HepG2 (cell line): Measurements from ENCODE around the gene SYNPO. TPM values are rescaled to one million over a fixed set of nuclear protein-coding genes. Genes with fewer than 3 reads are reported as not detected.

ENCODE experiments used
- ATAC-seq: fragments of 200-7000 bp; cut with Tn5 transposase; 3 replicates; pipeline ENCODE4 v1.9.1; 2020; ENCODE audit warnings: mild to moderate bottlenecking, moderate library complexity
- BruUV-seq: library from RNA; stranded (reverse); fragments of 400-500 nt; replicated peaks from 2 replicates; lab custom pipeline; 2021; lab: Mats Ljungman, UMichigan
- CTCF ChIA-PET: fragments of 300-600 bp; formaldehyde crosslinking; extraction: SDS; loops from one replicate; lab custom pipeline; 2021; ENCODE audit warnings: low total read pairs, inconsistent platforms, low intra/inter-chr PET ratio; lab: Yijun Ruan, JAX
- POLR2A ChIA-PET: fragments of 350-600 bp; sonication (Branson Sonifier 250); formaldehyde crosslinking; loops from one replicate; lab custom pipeline; 2020; ENCODE audit warnings: antibody characterized with exemption, inconsistent platforms; lab: Yijun Ruan, JAX
- DNase-seq: peaks from one replicate; pipeline ENCODE4 v3.0.0-alpha.2; 2015; ENCODE audit warnings: low spot score
- FAIRE-seq: peaks from 3 replicates; lab custom pipeline; 2011; peaks lifted over from hg19 to GRCh38; lab: Jason Lieb, UNC
- H2AFZ ChIP-seq: one replicate; pipeline ENCODE4 v1.6.1; 2011; ENCODE audit warnings: low read length, inconsistent platforms
- H3K27ac ChIP-seq: fragments of 300-600 bp; 3 replicates; pipeline ENCODE4 v1.8.0; 2011; ENCODE audit warnings: mixed run types, mild to moderate bottlenecking, mixed read lengths, low read length, inconsistent platforms; ENCODE audit not compliant: insufficient read depth; ENCODE audit errors: extremely low read length
- H3K27me3 ChIP-seq, 2 experiments: fragments of 200-600 bp in 1 of 2; 2 replicates in 1 of 2; 3 replicates in 1 of 2; pipeline versions ENCODE4 v1.6.0 to v1.8.0; 2011; ENCODE audit warnings: low read length in 2 of 2, mild to moderate bottlenecking in 2 of 2, moderate library complexity in 2 of 2, inconsistent platforms in 1 of 2; ENCODE audit not compliant: insufficient read depth in 2 of 2, control insufficient read depth in 1 of 2
- H3K36me3 ChIP-seq, 2 experiments: fragments of 200-600 bp in 1 of 2; replicated peaks in 1 of 2; 2 replicates in 1 of 2; 3 replicates in 1 of 2; pipeline versions ENCODE4 v1.5.1 to v1.8.0; 2011; ENCODE audit warnings: low read length in 2 of 2, inconsistent platforms in 1 of 2; ENCODE audit not compliant: insufficient read depth in 2 of 2, control insufficient read depth in 1 of 2
- H3K4me1 ChIP-seq: 2 replicates; pipeline ENCODE4 v1.5.1; 2012; ENCODE audit warnings: low read length, inconsistent platforms; ENCODE audit not compliant: insufficient read depth
- H3K4me2 ChIP-seq: 2 replicates; pipeline ENCODE4 v1.6.0; 2011; ENCODE audit warnings: low read depth, low read length, inconsistent platforms
- H3K4me3 ChIP-seq, 3 experiments: fragments of 200-600 bp in 1 of 3; sonication (generic), shearing (Covaris generic) in 1 of 3; replicated peaks in 1 of 3; 2 replicates each; pipeline ENCODE4 v1.5.1; 2011 to 2016; ENCODE audit warnings: low read length in 3 of 3, inconsistent platforms in 2 of 3, low read depth in 2 of 3, mild to moderate bottlenecking in 2 of 3, control low read depth in 1 of 3, mixed read lengths in 1 of 3; ENCODE audit not compliant: insufficient read depth in 1 of 3
- H3K79me2 ChIP-seq: one replicate; pipeline ENCODE4 v1.6.1; 2011; ENCODE audit warnings: low read length, inconsistent platforms; ENCODE audit not compliant: insufficient read depth
- H3K9ac ChIP-seq: 2 replicates; pipeline ENCODE4 v1.6.0; 2011; ENCODE audit warnings: mild to moderate bottlenecking, low read depth, low read length, inconsistent platforms; ENCODE audit not compliant: insufficient read depth
- H3K9me3 ChIP-seq: 2 replicates; pipeline ENCODE4 v1.5.1; 2012; ENCODE audit warnings: mild to moderate bottlenecking, low read length
- H4K20me1 ChIP-seq: 2 replicates; pipeline ENCODE4 v1.6.0; 2011; ENCODE audit warnings: inconsistent platforms, mild to moderate bottlenecking, low read length, moderate library complexity; ENCODE audit not compliant: insufficient read depth
- ATF1 ChIP-seq: IDR thresholded peaks from 2 replicates; pipeline ENCODE4 v1.6.1; 2016; ENCODE audit warnings: mild to moderate bottlenecking, control low read depth
- BHLHE40 ChIP-seq: IDR thresholded peaks from 2 replicates; pipeline ENCODE4 v1.6.1; 2011; ENCODE audit warnings: low read length, improper control_type of control experiment
- ESRRA ChIP-seq: sonication (generic); formaldehyde crosslinking; IDR thresholded peaks from 2 replicates; pipeline ENCODE4 v1.5.1; 2020; ENCODE audit warnings: mild to moderate bottlenecking, low read depth, missing genetic modification reagents
- IRX3 ChIP-seq: sonication (generic); formaldehyde crosslinking; IDR thresholded peaks from 2 replicates; pipeline ENCODE4 v1.8.1; 2023; ENCODE audit warnings: mild to moderate bottlenecking, low read depth, missing genetic modification reagents, borderline replicate concordance
- MIER2 ChIP-seq: IDR thresholded peaks from 2 replicates; pipeline ENCODE4 v1.6.1; 2016; ENCODE audit warnings: missing biosample characterization, missing genetic modification reagents
- NFE2L2 ChIP-seq: fragments of 150-350 bp; IDR thresholded peaks from 2 replicates; pipeline ENCODE4 v1.6.1; 2014; ENCODE audit warnings: low read length
- WIZ ChIP-seq: sonication (generic); formaldehyde crosslinking; IDR thresholded peaks from 2 replicates; pipeline ENCODE4 v1.5.1; 2020; ENCODE audit warnings: mild to moderate bottlenecking, missing genetic modification reagents
- ZBTB21 ChIP-seq: sonication (generic); formaldehyde crosslinking; IDR thresholded peaks from 2 replicates; pipeline ENCODE4 v1.4.0; 2020; ENCODE audit warnings: missing genetic modification reagents
- ZMYM3 ChIP-seq: sonication (generic); formaldehyde crosslinking; IDR thresholded peaks from 2 replicates; pipeline ENCODE4 v1.5.1; 2020; ENCODE audit warnings: mild to moderate bottlenecking, missing genetic modification reagents
- ZNF160 ChIP-seq: sonication (generic); formaldehyde crosslinking; IDR thresholded peaks from 2 replicates; pipeline ENCODE4 v1.8.0; 2022; ENCODE audit warnings: mild to moderate bottlenecking, inconsistent platforms, missing genetic modification reagents
- ZNF263 ChIP-seq: sonication (generic); formaldehyde crosslinking; IDR thresholded peaks from 2 replicates; pipeline ENCODE4 v1.4.0; 2020; ENCODE audit warnings: missing genetic modification reagents
- ZNF574 ChIP-seq: sonication (generic); formaldehyde crosslinking; IDR thresholded peaks from 2 replicates; pipeline ENCODE4 v1.4.0; 2020; ENCODE audit warnings: missing genetic modification reagents
- WGBS: methylation state at CpG from one replicate; pipeline ENCODE4 v1.1.6; 2017; ENCODE audit warnings: low lambda C conversion rate; 5-methylcytosine and 5-hydroxymethylcytosine counted together
- in situ Hi-C: cut with HindIII; loops from 2 replicates; pipeline ENCODE4 v1.10.0; 2017; ENCODE audit warnings: low pct_unique_long_range_greater_than_20kb; ENCODE audit not compliant: extremely low pct_ligation_motif_present
- intact Hi-C: fragments of 100-400 bp; cut with micrococcal nuclease; formaldehyde crosslinking; loops from one replicate; pipeline ENCODE4 v1.10.0; 2022; ENCODE audit not compliant: unreplicated experiment
- polyA plus RNA-seq, 8 experiments: library from polyadenylated mRNA; depleted of rRNA in 3 of 8; stranded (reverse) in 7 of 8; unstranded in 1 of 8; fragments of >200 nt; fragmentation: Illumina TruSeq in 4 of 8; extraction: Trizol in 4 of 8; gene quantifications; 2 replicates each; pipeline versions ENCODE4 v1.2.1 to v1.2.3, GENCODE V29; 2011 to 2016; ENCODE audit warnings: low read depth in 4 of 8, missing spikeins in 1 of 8, mixed read lengths in 1 of 8; ENCODE audit not compliant: insufficient read depth in 1 of 8
- total RNA-seq, 5 experiments: library from RNA; depleted of rRNA; stranded (reverse); fragments of >200 nt; fragmentation: Illumina TruSeq; extraction: Trizol; gene quantifications; 2 replicates each; pipeline ENCODE4 v1.2.3, GENCODE V29; 2016; ENCODE audit warnings: low read depth in 1 of 5
- TF ChIP-seq, protein P1 (sequence below): sonication (generic); formaldehyde crosslinking; IDR thresholded peaks from 2 replicates; pipeline ENCODE4 v1.8.0; 2022; ENCODE audit warnings: missing genetic modification reagents, mild to moderate bottlenecking, borderline replicate concordance

The SYNPO gene
- total and polyA plus RNA-seq, 2 of the 13 experiments (the other 11 are each of a cell fraction or from before 2014, with no cell fraction given), result 0.09 to 0.30 TPM

GRCh38 chr5:150670275-150670947, 30.0 kb downstream of the SYNPO start (continued):
- TF ChIP-seq MIER2 (CRISPR knock-in tag), result no peak
- no peak for TF ChIP-seq ESRRA (CRISPR knock-in tag)
- TF ChIP-seq ZNF263 (CRISPR knock-in tag), result no peak
- no peak for TF ChIP-seq ZNF160 (CRISPR knock-in tag)
- TF ChIP-seq ZMYM3 (CRISPR knock-in tag), result no peak
- no peak for TF ChIP-seq WIZ (CRISPR knock-in tag)
- TF ChIP-seq BHLHE40, result no peak
- no peak for TF ChIP-seq ZNF574

DNA sequence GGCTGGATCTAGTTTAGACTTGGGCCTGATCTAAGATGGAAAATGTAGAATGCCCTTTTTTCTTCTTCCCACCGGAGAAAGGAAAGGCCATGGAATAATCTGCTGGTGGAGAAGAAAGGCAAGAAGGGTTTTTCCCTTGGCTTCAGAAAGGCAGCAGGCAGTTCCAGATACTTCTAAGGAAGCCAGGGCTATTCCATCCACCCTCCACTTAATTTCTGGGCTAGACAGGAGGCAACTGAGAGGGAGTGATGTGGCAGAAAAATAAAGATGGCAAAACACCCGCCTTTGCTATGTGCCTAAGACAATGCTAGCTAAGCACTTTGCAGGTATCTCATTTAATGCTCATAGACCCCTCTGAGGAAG, 30.5 kb downstream of the SYNPO start:
- WGBS, result 59% methylated on average over 2 of the region's 2 CpGs
- H3K36me3 ChIP-seq, result no peaks in the 10 kb centered on the region
- DNase-seq (no peak), ATAC-seq (no peak), FAIRE-seq (no peak)
- no peak overlapping the region for H2AFZ ChIP-seq
- no peaks in the 10 kb centered on the region for H3K9me3 ChIP-seq
- no TSS peak for BruUV-seq
- H3K9ac ChIP-seq, result no peak overlapping the region
- H3K4me2 ChIP-seq, result no peak overlapping the region
- POLR2A ChIA-PET, result no interaction called here
- CTCF ChIA-PET, result no interaction called here
- H4K20me1 ChIP-seq, result no peaks in the 10 kb centered on the region
- no peak overlapping the region for H3K27ac ChIP-seq
- H3K4me1 ChIP-seq, result no peaks in the 10 kb centered on the region
- H3K79me2 ChIP-seq, result no peaks in the 10 kb centered on the region
- peaks cover 2 to 29% of the 10 kb centered on the region in 2 experiments; a peak in 2 of 5 replicates for H3K27me3 ChIP-seq
- TF ChIP-seq ZBTB21 (CRISPR knock-in tag) (no peak), NFE2L2 (no peak), ATF1 (CRISPR knock-in tag) (no peak), IRX3 (CRISPR knock-in tag) (no peak)
- TF ChIP-seq, protein P1, sequence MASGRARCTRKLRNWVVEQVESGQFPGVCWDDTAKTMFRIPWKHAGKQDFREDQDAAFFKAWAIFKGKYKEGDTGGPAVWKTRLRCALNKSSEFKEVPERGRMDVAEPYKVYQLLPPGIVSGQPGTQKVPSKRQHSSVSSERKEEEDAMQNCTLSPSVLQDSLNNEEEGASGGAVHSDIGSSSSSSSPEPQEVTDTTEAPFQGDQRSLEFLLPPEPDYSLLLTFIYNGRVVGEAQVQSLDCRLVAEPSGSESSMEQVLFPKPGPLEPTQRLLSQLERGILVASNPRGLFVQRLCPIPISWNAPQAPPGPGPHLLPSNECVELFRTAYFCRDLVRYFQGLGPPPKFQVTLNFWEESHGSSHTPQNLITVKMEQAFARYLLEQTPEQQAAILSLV (CRISPR knock-in tag), result no peak
- intact Hi-C loops (no loop called here), in situ Hi-C loops (loop anchor here (25.0 kb wide), 1 partner anchor 209 kb away; no protein-coding TSS in a partner anchor)
- no peak overlapping the region for H3K4me3 ChIP-seq
